WTC11 (cell line): Measurements from ENCODE around the gene EHF. TPM values are rescaled to one million over a fixed set of nuclear protein-coding genes. Genes with fewer than 3 reads are reported as not detected.

Experiments
- ATAC-seq: fragments of 200-7000 bp; cut with Tn5 transposase; 2 replicates; pipeline ENCODE4 v1.10.0; 2021; ENCODE audit warnings: mild to moderate bottlenecking, moderate library complexity
- CTCF ChIA-PET: fragments of 300-600 bp; sonication (Branson Sonifier 250); formaldehyde crosslinking; loops from one replicate; lab custom pipeline; 2021; ENCODE audit warnings: antibody characterized with exemption; lab: Charles Lee
- POLR2A ChIA-PET: fragments of 350-600 bp; sonication (Branson Sonifier 250); formaldehyde crosslinking; loops from one replicate; lab custom pipeline; 2021; ENCODE audit warnings: antibody characterized with exemption; lab: Charles Lee
- DNase-seq: peaks from one replicate; pipeline ENCODE4 v3.0.0; 2021; ENCODE audit warnings: low spot score
- H3K27ac Mint-ChIP-seq: 2 replicates; pipeline ENCODE4 v1.8.0; 2021; ENCODE audit warnings: mixed read lengths
- H3K27me3 Mint-ChIP-seq: 2 replicates; pipeline ENCODE4 v1.8.0; 2021; ENCODE audit warnings: low read depth, mild to moderate bottlenecking, moderate library complexity, mixed read lengths
- H3K36me3 Mint-ChIP-seq: 2 replicates; pipeline ENCODE4 v1.8.0; 2021; ENCODE audit warnings: mixed read lengths
- H3K4me1 Mint-ChIP-seq: 2 replicates; pipeline ENCODE4 v1.8.0; 2022; ENCODE audit warnings: mixed read lengths
- H3K4me3 Mint-ChIP-seq: 2 replicates; pipeline ENCODE4 v1.8.0; 2021; ENCODE audit warnings: mild to moderate bottlenecking, moderate library complexity, mixed read lengths
- H3K9me3 Mint-ChIP-seq: 2 replicates; pipeline ENCODE4 v1.8.0; 2021; ENCODE audit warnings: mixed read lengths
- CBFB ChIP-seq: sonication (generic); formaldehyde crosslinking; IDR thresholded peaks from 2 replicates; pipeline ENCODE4 v1.8.1; 2022; ENCODE audit warnings: mild to moderate bottlenecking, low read depth, missing genetic modification reagents
- CTCF ChIP-seq: fragments of 200-600 bp; IDR thresholded peaks from 2 replicates; pipeline ENCODE4 v1.8.0; 2022; ENCODE audit warnings: antibody characterized with exemption
- ESRRA ChIP-seq: sonication (generic); formaldehyde crosslinking; IDR thresholded peaks from 2 replicates; pipeline ENCODE4 v1.8.1; 2022; ENCODE audit warnings: mild to moderate bottlenecking, missing genetic modification reagents, borderline replicate concordance
- HMGXB4 ChIP-seq: sonication (generic); formaldehyde crosslinking; IDR thresholded peaks from 2 replicates; pipeline ENCODE4 v1.8.1; 2023; ENCODE audit warnings: mild to moderate bottlenecking, moderate library complexity, missing genetic modification reagents
- IRF1 ChIP-seq: sonication (generic); formaldehyde crosslinking; IDR thresholded peaks from 2 replicates; pipeline ENCODE4 v1.8.0; 2023; ENCODE audit warnings: missing genetic modification reagents
- JUN ChIP-seq: sonication (generic); formaldehyde crosslinking; IDR thresholded peaks from 2 replicates; pipeline ENCODE4 v1.8.0; 2023; ENCODE audit warnings: mild to moderate bottlenecking, missing genetic modification reagents
- MYBL2 ChIP-seq: sonication (generic); formaldehyde crosslinking; IDR thresholded peaks from 2 replicates; pipeline ENCODE4 v1.8.1; 2023; ENCODE audit warnings: mild to moderate bottlenecking, moderate library complexity, missing genetic modification reagents
- NFYB ChIP-seq: sonication (generic); formaldehyde crosslinking; conservative IDR thresholded peaks from 2 replicates; pipeline ENCODE4 v1.8.0; 2022; ENCODE audit warnings: low read depth, missing genetic modification reagents
- NR3C1 ChIP-seq: sonication (generic); formaldehyde crosslinking; conservative IDR thresholded peaks from 2 replicates; pipeline ENCODE4 v1.8.1; 2023; ENCODE audit warnings: low read depth, mild to moderate bottlenecking, missing genetic modification reagents
- OVOL2 ChIP-seq: fragments of 250-450 bp; sonication (Bioruptor Pico); IDR thresholded peaks from 2 replicates; pipeline ENCODE4 v1.9.0; 2021; ENCODE audit warnings: mild to moderate bottlenecking, borderline replicate concordance
- PREB ChIP-seq: sonication (generic); formaldehyde crosslinking; IDR thresholded peaks from 2 replicates; pipeline ENCODE4 v1.8.1; 2022; ENCODE audit warnings: mild to moderate bottlenecking, missing genetic modification reagents, moderate library complexity, borderline replicate concordance
- SP1 ChIP-seq: sonication (generic); formaldehyde crosslinking; conservative IDR thresholded peaks from 2 replicates; pipeline ENCODE4 v1.8.1; 2022; ENCODE audit warnings: missing genetic modification reagents
- ZNF219 ChIP-seq: sonication (generic); formaldehyde crosslinking; IDR thresholded peaks from 2 replicates; pipeline ENCODE4 v1.8.0; 2023; ENCODE audit warnings: missing genetic modification reagents, mild to moderate bottlenecking, borderline replicate concordance
- ZNF232 ChIP-seq: sonication (generic); formaldehyde crosslinking; IDR thresholded peaks from 2 replicates; pipeline ENCODE4 v1.8.0; 2022; ENCODE audit warnings: mild to moderate bottlenecking, missing genetic modification reagents
- total RNA-seq: library from RNA; stranded (reverse); gene quantifications from 3 replicates; pipeline ENCODE4 v1.2.3, GENCODE V29; 2021

EHF gene
- total RNA-seq, 1 experiment from 2014 or later = 0.46 TPM

GRCh38 chr11:34669458-34669857, 48.6 kb downstream of the EHF start (continued):
- no peak for TF ChIP-seq HMGXB4 (CRISPR knock-in tag)

GRCh38 chr11:34671117-34671516, 50.2 kb downstream of the EHF start:
- ATAC-seq (no peak), DNase-seq (no peak)
- Mint-ChIP-seq H3K27me3 (no peaks in the 10 kb centered on the region), H3K4me1 (peaks cover 11% of the 10 kb centered on the region), H3K36me3 (no peaks in the 10 kb centered on the region), H3K9me3 (peaks cover 7% of the 10 kb centered on the region), H3K4me3 (no peak overlapping the region), H3K27ac (no peak overlapping the region)
- TF ChIP-seq CBFB (CRISPR knock-in tag) (no peak), JUN (CRISPR knock-in tag) (no peak), NFYB (CRISPR knock-in tag) (no peak)
- ChIA-PET POLR2A (no interaction called here), CTCF (no interaction called here)

- POLR2A ChIA-PET = no interaction called here
- Mint-ChIP-seq H3K27ac (no peak overlapping the region; the same call in 1 of the 2 replicates), H3K36me3 (no peaks in the 10 kb centered on the region), H3K9me3 (peaks cover 7% of the 10 kb centered on the region), H3K4me3 (no peak overlapping the region), H3K4me1 (peaks cover 11% of the 10 kb centered on the region), H3K27me3 (no peaks in the 10 kb centered on the region)
- TF ChIP-seq SP1 (CRISPR knock-in tag) (no peak), PREB (CRISPR knock-in tag) (no peak), CTCF (no peak), OVOL2 (CRISPR knock-in tag) (no peak), NR3C1 (CRISPR knock-in tag) (no peak)
- CTCF ChIA-PET = no interaction called here
- DNase-seq = no peak
- ATAC-seq = no peak
These were observed 51.1 kb downstream of the EHF start for GRCh38 chr11:34671946-34672345.

- CTCF ChIA-PET = no interaction called here
- TF ChIP-seq NFYB (CRISPR knock-in tag) (no peak), ZNF232 (no peak), MYBL2 (no peak), ESRRA (CRISPR knock-in tag) (no peak), IRF1 (CRISPR knock-in tag) (no peak), SP1 (CRISPR knock-in tag) (no peak), ZNF219 (CRISPR knock-in tag) (no peak)
- no peaks in the 10 kb centered on the region for H3K36me3 Mint-ChIP-seq
- no peak overlapping the region for H3K4me3 Mint-ChIP-seq
- DNase-seq = no peak
- no peak overlapping the region for H3K27ac Mint-ChIP-seq
- peaks cover 7% of the 10 kb centered on the region for H3K9me3 Mint-ChIP-seq
- peaks cover 11% of the 10 kb centered on the region for H3K4me1 Mint-ChIP-seq
- no peak for ATAC-seq
- no peaks in the 10 kb centered on the region for H3K27me3 Mint-ChIP-seq
- POLR2A ChIA-PET = no interaction called here
These were observed 53.1 kb downstream of the EHF start for GRCh38 chr11:34674038-34674437.
